ENCODE results near the gene RABGEF1. TPM values are rescaled to one million over a fixed set of nuclear protein-coding genes. Genes with fewer than 3 reads are reported as not detected.

RABGEF1 gene
- total and polyA plus RNA-seq, 9 of the 15 experiments (the other 6 are each of a cell fraction or from before 2014, with no cell fraction given), result 7.0 to 29.3 (median 20.5) TPM

GRCh38 chr7:66844552-66845378 lies 104.2 kb downstream of the RABGEF1 start (continued):
- TF ChIP-seq SNIP1 (IDR thresholded peaks at IDR 0.05; ENCODE audit: low read depth) (no peak), ZZZ3 (IDR thresholded peaks at IDR 0.05) (no peak), PRDM10 (IDR thresholded peaks at IDR 0.05; ENCODE audit: partially characterized antibody) (peak; percentile 10), BCLAF1 (IDR thresholded peaks at IDR 0.05; ENCODE audit: borderline replicate concordance in 1 of 2, control insufficient read depth in 1 of 2, low read depth in 2 of 2, low read length in 1 of 2) (no peak), NFATC3 (IDR thresholded peaks at IDR 0.05) (no peak), NFIX (CRISPR knock-in tag; IDR thresholded peaks at IDR 0.05; ENCODE audit: low read depth) (no peak), DMBX1 (CRISPR knock-in tag; IDR thresholded peaks at IDR 0.05; ENCODE audit: borderline replicate concordance) (no peak), RFX5 (IDR thresholded peaks at IDR 0.05; ENCODE audit: low read depth, low read length) (peak; percentile 67; the same call in 1 of the 2 replicates), HDAC6 (IDR thresholded peaks at IDR 0.05; ENCODE audit: low read depth, low read length) (no peak), HDAC8 (tag; IDR thresholded peaks at IDR 0.05) (no peak), SIX5 (IDR thresholded peaks at IDR 0.05; ENCODE audit: borderline replicate concordance in 1 of 2, insufficient read depth in 1 of 2, low read depth in 1 of 2, low read length in 2 of 2) (peak; percentile 33 to 55; a peak in 3 of 4 replicates), NR2C1 (IDR thresholded peaks at IDR 0.05) (peak; percentile 56; the same call in 1 of the 2 replicates), NR2C1 (tag; IDR thresholded peaks at IDR 0.05) (peak; percentile 79), KAT2B (IDR thresholded peaks at IDR 0.05; ENCODE audit: low read depth, low read length) (no peak), ZFP30 (CRISPR knock-in tag; IDR thresholded peaks at IDR 0.05; ENCODE audit: borderline replicate concordance) (no peak), ZBTB8A (IDR thresholded peaks at IDR 0.05; ENCODE audit: partially characterized antibody) (no peak), MBD2 (IDR thresholded peaks at IDR 0.05; ENCODE audit: borderline replicate concordance, low read depth) (peak; percentile 91; the same call in 1 of the 2 replicates), ZC3H11A (IDR thresholded peaks at IDR 0.05; ENCODE audit: low read depth, low read length) (no peak), MYC (IDR thresholded peaks at IDR 0.05; ENCODE audit: low read depth, low read length) (peak; percentile 93), MYC (CRISPR knock-in tag; IDR thresholded peaks at IDR 0.05; ENCODE audit: borderline replicate concordance, low read depth) (no peak; the same call in 1 of the 2 replicates), HSF4 (CRISPR knock-in tag; IDR thresholded peaks at IDR 0.05; ENCODE audit: borderline replicate concordance) (no peak)
